GM12878 (cell line): ENCODE measurements around the gene GCSAM. TPM values are rescaled to one million over a fixed set of nuclear protein-coding genes. Genes with fewer than 3 reads are reported as not detected.
A peak's percentile ranks its signal among the peaks of the same experiment; 100 is the strongest.

ENCODE experiments used
- ATAC-seq: fragments of 200-7000 bp; cut with Tn5 transposase; 3 replicates; pipeline ENCODE4 v1.9.1; 2020; ENCODE audit warnings: mild to moderate bottlenecking, moderate library complexity
- Bru-seq: library from RNA; stranded (reverse); fragments of 400-500 nt; gene quantifications from one replicate; lab custom pipeline; 2021; lab: Mats Ljungman, UMichigan
- BruChase-seq, 2 experiments: library from RNA; stranded (reverse); fragments of 400-500 nt; gene quantifications; one replicate each; lab custom pipeline; 2021; lab: Mats Ljungman, UMichigan
- BruUV-seq: library from RNA; stranded (reverse); fragments of 400-500 nt; replicated peaks from 2 replicates; lab custom pipeline; 2021; lab: Mats Ljungman, UMichigan
- CTCF ChIA-PET: fragments of 300-600 bp; sonication (Branson Sonifier 250); formaldehyde crosslinking; extraction: SDS; loops from one replicate; lab custom pipeline; 2021; ENCODE audit warnings: inconsistent platforms; lab: Yijun Ruan, JAX
- POLR2A ChIA-PET: fragments of 350-600 bp; formaldehyde crosslinking; extraction: SDS; loops from one replicate; lab custom pipeline; 2021; ENCODE audit warnings: inconsistent platforms; lab: Charles Lee
- RAD21 ChIA-PET: fragments of 300-600 bp; sonication (Branson Sonifier 250); formaldehyde crosslinking; loops from one replicate; lab custom pipeline; 2023; ENCODE audit warnings: antibody characterized with exemption; ENCODE audit not compliant: unreplicated experiment; lab: Charles Lee
- SMC1A ChIA-PET: fragments of 300-600 bp; sonication (Branson Sonifier 250); formaldehyde crosslinking; loops from one replicate; lab custom pipeline; 2023; ENCODE audit not compliant: unreplicated experiment, uncharacterized antibody; lab: Charles Lee
- DNase-seq: peaks from one replicate; pipeline ENCODE4 v3.0.0-alpha.2; 2011; ENCODE audit warnings: low read depth, low spot score
- FAIRE-seq: peaks from 3 replicates; lab custom pipeline; 2011; peaks lifted over from hg19 to GRCh38; lab: Jason Lieb, UNC
- H2AFZ ChIP-seq: 2 replicates; pipeline ENCODE4 v1.6.0; 2011; ENCODE audit warnings: low read depth, low read length, control low read depth; ENCODE audit not compliant: control insufficient read depth
- H3K27ac ChIP-seq: 2 replicates; pipeline ENCODE4 v1.5.1; 2011; ENCODE audit warnings: control low read depth; ENCODE audit not compliant: control insufficient read depth, insufficient read depth
- H3K27me3 ChIP-seq, 2 experiments: replicated peaks in 1 of 2; 2 replicates each; pipeline versions ENCODE4 v1.6.0 to v1.6.1; 2011; ENCODE audit warnings: low read length in 1 of 2; ENCODE audit not compliant: control insufficient read depth in 2 of 2, insufficient read depth in 2 of 2
- H3K36me3 ChIP-seq, 2 experiments: 2 replicates each; pipeline ENCODE4 v1.5.1; 2011; ENCODE audit warnings: low read length in 1 of 2; ENCODE audit not compliant: control insufficient read depth in 2 of 2, insufficient read depth in 2 of 2
- H3K4me1 ChIP-seq: 2 replicates; pipeline ENCODE4 v1.6.1; 2011; ENCODE audit warnings: mild to moderate bottlenecking, low read length, moderate library complexity, mixed read lengths; ENCODE audit not compliant: control insufficient read depth, insufficient read depth
- H3K4me2 ChIP-seq: 2 replicates; pipeline ENCODE4 v1.6.0; 2011; ENCODE audit warnings: control low read depth; ENCODE audit not compliant: control insufficient read depth, insufficient read depth
- H3K4me3 ChIP-seq: fragments of 200-600 bp; sonication (generic); 2 replicates; pipeline ENCODE4 v1.5.1; 2016
- H3K79me2 ChIP-seq: 2 replicates; pipeline ENCODE4 v1.6.0; 2011; ENCODE audit warnings: low read length; ENCODE audit not compliant: control insufficient read depth, insufficient read depth
- H3K9ac ChIP-seq: 2 replicates; pipeline ENCODE4 v1.8.0; 2011; ENCODE audit warnings: low read length, control low read depth, mixed read lengths; ENCODE audit not compliant: control insufficient read depth, insufficient read depth
- H3K9me3 ChIP-seq: replicated peaks from 3 replicates; pipeline ENCODE4 v1.5.1; 2011; ENCODE audit warnings: mild to moderate bottlenecking, low read length; ENCODE audit not compliant: control insufficient read depth, insufficient read depth
- H4K20me1 ChIP-seq: 2 replicates; pipeline ENCODE4 v1.6.0; 2011; ENCODE audit not compliant: control insufficient read depth, insufficient read depth
- BRCA1 ChIP-seq: IDR thresholded peaks from 2 replicates; pipeline ENCODE4 v1.6.1; 2011; ENCODE audit warnings: low read depth, low read length, improper control_type of control experiment
- CTCF ChIP-seq, 3 experiments: IDR thresholded peaks in 2 of 3; conservative IDR thresholded peaks in 1 of 3; 2 replicates each; pipeline ENCODE4 v1.5.1; 2011; ENCODE audit warnings: low read depth in 3 of 3, low read length in 3 of 3, mild to moderate bottlenecking in 3 of 3, control low read depth in 2 of 3, moderate library complexity in 2 of 3, inconsistent platforms in 1 of 3, mixed read lengths in 1 of 3; ENCODE audit not compliant: control insufficient read depth in 2 of 3, insufficient read depth in 1 of 3; ENCODE audit errors: extremely low read depth in 1 of 3
- EP300 ChIP-seq, 2 experiments: fragments of 150-350 bp in 1 of 2; IDR thresholded peaks; 2 replicates each; pipeline ENCODE4 v1.6.1; 2011 to 2012; ENCODE audit warnings: low read depth in 2 of 2, low read length in 2 of 2, borderline replicate concordance in 1 of 2, improper control_type of control experiment in 1 of 2, inconsistent platforms in 1 of 2; ENCODE audit not compliant: control insufficient read depth in 1 of 2
- HCFC1 ChIP-seq: fragments of 150-350 bp; IDR thresholded peaks from 2 replicates; pipeline ENCODE4 v1.6.1; 2014; ENCODE audit warnings: low read length
- KAT2A ChIP-seq: conservative IDR thresholded peaks from 2 replicates; pipeline ENCODE4 v1.6.1; 2011; ENCODE audit warnings: low read depth, low read length; ENCODE audit not compliant: control insufficient read depth
- PML ChIP-seq: IDR thresholded peaks from 2 replicates; pipeline ENCODE4 v1.6.1; 2012; ENCODE audit warnings: low read length, inconsistent platforms
- POLR2AphosphoS2 ChIP-seq: IDR thresholded peaks from 2 replicates; pipeline ENCODE4 v1.6.1; 2011; ENCODE audit warnings: low read depth, mild to moderate bottlenecking, low read length, improper control_type of control experiment, moderate library complexity
- POU2F2 ChIP-seq: IDR thresholded peaks from 3 replicates; pipeline ENCODE4 v1.6.1; 2011; ENCODE audit warnings: low read depth, mild to moderate bottlenecking, low read length, borderline replicate concordance
- RELA ChIP-seq: fragments of 450-650 bp; IDR thresholded peaks from 2 replicates; pipeline ENCODE4 v1.8.0; 2014; ENCODE audit warnings: borderline replicate concordance; ENCODE audit not compliant: partially characterized antibody
- RUNX3 ChIP-seq: IDR thresholded peaks from 2 replicates; pipeline ENCODE4 v1.6.1; 2012; ENCODE audit warnings: low read length, inconsistent platforms
- SMAD5 ChIP-seq: IDR thresholded peaks from 2 replicates; pipeline ENCODE4 v1.6.1; 2016; ENCODE audit warnings: antibody characterized with exemption, low read depth
- ZNF687 ChIP-seq: fragments of 450-650 bp; IDR thresholded peaks from 2 replicates; pipeline ENCODE4 v1.6.1; 2017; ENCODE audit warnings: mild to moderate bottlenecking, moderate library complexity
- WGBS: methylation state at CpG from one replicate; pipeline ENCODE4 v1.1.6; 2016; ENCODE audit warnings: low lambda C conversion rate; ENCODE audit not compliant: insufficient replicate concordance, insufficient coverage; ENCODE audit errors: missing lambda C conversion rate; 5-methylcytosine and 5-hydroxymethylcytosine counted together
- in situ Hi-C: fragments of 300-500 bp; cut with MboI; formaldehyde crosslinking; loops from 9 replicates; pipeline ENCODE4 v1.14.3; 2018; ENCODE audit warnings: mixed read lengths
- intact Hi-C: fragments of 100-400 bp; cut with micrococcal nuclease; formaldehyde crosslinking; loops from one replicate; pipeline ENCODE4 v1.14.2; 2022; ENCODE audit not compliant: unreplicated experiment
- long read RNA-seq, 2 experiments: library from polyadenylated mRNA; unstranded; transcript quantifications; one replicate each; pipeline ENCODE4 v2.0.0, GENCODE V29; 2019 to 2020
- polyA minus RNA-seq, 3 experiments: library from RNA; depleted of rRNA, polyadenylated mRNA; stranded (reverse); fragments of >200 nt; gene quantifications; 2 replicates each; pipeline ENCODE4 v1.2.3, GENCODE V29; 2011
- polyA plus RNA-seq, 11 experiments: library from polyadenylated mRNA; depleted of rRNA in 4 of 11; unstranded in 6 of 11; stranded (reverse) in 5 of 11; fragments of >200 nt; fragmentation: Nextera tagmentation in 4 of 11; fragmentation: Illumina TruSeq in 1 of 11; extraction: Ambion mirVana in 4 of 11; extraction: Trizol in 1 of 11; gene quantifications; 1 replicate in 1 of 11; 2 replicates in 10 of 11; pipeline versions ENCODE4 v1.2.1 to v1.2.3, GENCODE V29; 2011 to 2016; ENCODE audit warnings: inconsistent platforms in 2 of 11, missing spikeins in 2 of 11, low read depth in 1 of 11
- total RNA-seq, 4 experiments: library from RNA; depleted of rRNA in 3 of 4; stranded (reverse); fragments of >200 nt in 3 of 4; fragmentation: Illumina TruSeq in 1 of 4; extraction: Trizol in 1 of 4; gene quantifications; 2 replicates each; pipeline versions ENCODE4 v1.2.1 to v1.2.3, GENCODE V29; 2013 to 2021

The GCSAM gene
- 169 and 182 TPM in 2 replicates for total RNA-seq (2013; cell fraction: nucleolus; rRNA removed)
- total RNA-seq (2014; rRNA removed) (88.3 and 106 TPM in 2 replicates), total RNA-seq (2014; rRNA removed; fragmentation: Illumina TruSeq; extraction: Trizol) (101 and 110 TPM in 2 replicates), total RNA-seq (2021) (81.5 and 100 TPM in 2 replicates), polyA plus RNA-seq (2011; rRNA removed) (407 and 443 TPM in 2 replicates), polyA plus RNA-seq (2014; fragmentation: Illumina TruSeq; extraction: Trizol) (204 and 282 TPM in 2 replicates), polyA plus RNA-seq (2014; fragmentation: Nextera tagmentation; extraction: Ambion mirVana) (100 to 1,000 TPM; 127 to 168 TPM), polyA plus RNA-seq (2014; rRNA removed) (99.5 and 114 TPM in 2 replicates), polyA plus RNA-seq (2016; fragmentation: Nextera tagmentation; extraction: Ambion mirVana) (10 to 100 TPM; 85.4 to 89.0 TPM), polyA minus RNA-seq (2011; rRNA and poly(A)+ RNA removed) (212 and 219 TPM in 2 replicates), Bru-seq, nascent RNA (percentile 99 among the genes with signal in this experiment), BruChase-seq, experiment 1, labeled RNA remaining after a 6-hour chase (percentile 91 among the genes with signal in this experiment), BruChase-seq, experiment 2, labeled RNA remaining after a 2-hour chase (percentile 95 among the genes with signal in this experiment)
- 153 TPM for polyA plus RNA-seq (2011; ENCODE audit: low read depth)
- 232 and 305 TPM in 2 replicates for polyA plus RNA-seq (2011; cell fraction: cytosol; rRNA removed)
- polyA plus RNA-seq (2011; cell fraction: nucleus; rRNA removed), result 125 and 223 TPM in 2 replicates
- 108 and 227 TPM in 2 replicates for polyA plus RNA-seq (2012)
- polyA minus RNA-seq (2011; cell fraction: cytosol; rRNA and poly(A)+ RNA removed), result 54.7 and 59.2 TPM in 2 replicates
- polyA minus RNA-seq (2011; cell fraction: nucleus; rRNA and poly(A)+ RNA removed), result 48.6 and 51.3 TPM in 2 replicates
- long read RNA-seq, experiment 1, transcript GCSAM-201 (6 exons, 3,336 nt), result major isoform, 38 of 65 reads
- long read RNA-seq, experiment 1, partial matches to known transcripts, result 5 of 65 reads
- long read RNA-seq, experiment 1, other reads (novel, unspliced or antisense), result 17 of 65 reads
- long read RNA-seq, experiment 2, transcript GCSAM-204 (6 exons, 1,036 nt), result minor isoform, 23 of 325 reads
- long read RNA-seq, experiment 2, transcript GCSAM-203 (6 exons, 1,072 nt), result minor isoform, 11 of 325 reads
- long read RNA-seq, experiment 2, transcript GCSAM-201 (6 exons, 3,336 nt), result major isoform, 173 of 325 reads
- long read RNA-seq, experiment 2, partial matches to known transcripts, result 19 of 325 reads
- long read RNA-seq, experiment 2, other reads (novel, unspliced or antisense), result 91 of 325 reads

DNA sequence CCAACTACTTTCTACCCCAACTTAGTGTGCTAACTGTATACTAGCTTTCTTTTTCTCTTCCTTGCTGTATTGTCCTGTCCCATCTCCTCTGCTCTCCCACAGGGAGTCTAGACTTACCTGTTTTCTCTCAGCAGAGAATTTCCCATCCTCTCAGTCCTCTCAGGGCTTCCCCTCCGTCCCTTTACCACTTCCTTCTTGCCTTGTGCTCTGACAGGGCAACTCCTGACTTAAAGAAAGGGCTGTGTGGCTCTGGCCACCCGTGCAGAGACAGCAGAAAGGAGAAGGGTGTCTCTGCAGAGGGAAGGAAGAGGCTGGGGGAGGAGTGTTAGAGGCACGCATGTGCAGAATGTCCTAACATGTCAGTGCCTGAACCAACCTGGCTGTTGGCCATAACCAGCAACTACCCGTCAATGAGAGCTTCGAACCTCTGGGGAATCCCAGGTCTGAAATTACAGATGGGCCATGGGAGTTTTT, at the start of gene GCSAM:
GCSAM (minus strand) TSS at position 274 of the 474 bp plus-strand sequence; CDS start at position 146, 128 bp downstream.
- ChIA-PET POLR2A (interaction anchor here (0.5 to 12.8 kb wide), 11 partner anchors 9 to 381 kb away, joined by 3 to 345 read pairs (median 6); partner anchors contain the start of gene BTLA), RAD21 (interaction anchor here (0.6 to 17.9 kb wide), 17 partner anchors 8 to 427 kb away, joined by 3 to 457 read pairs (median 4); partner anchors contain the start of gene BTLA), CTCF (interaction anchor here (0.5 to 18.1 kb wide), 10 partner anchors 8 to 657 kb away, joined by 3 to 226 read pairs (median 4); partner anchors contain the start of gene SLC9C1), SMC1A (interaction anchor here (0.6 to 18.5 kb wide), 15 partner anchors 7 to 463 kb away, joined by 3 to 489 read pairs (median 7); partner anchors contain the start of genes BTLA, CD200 and SLC9C1)
- peak; percentile 73 for ATAC-seq
- Histone ChIP-seq H3K79me2 (peaks cover 72% of the 10 kb centered on the region), H4K20me1 (no peaks in the 10 kb centered on the region), H3K27ac (peak within 1 kb of the TSS; percentile 99), H2AFZ (no peak within 1 kb of the TSS), H3K36me3 (peaks cover 0 to 2% of the 10 kb centered on the region in 2 experiments; a peak in 1 of 4 replicates), H3K4me2 (peak within 1 kb of the TSS; percentile 64), H3K27me3 (no peaks in the 10 kb centered on the region), H3K4me1 (peaks cover 57% of the 10 kb centered on the region), H3K4me3 (peak within 1 kb of the TSS; percentile 78), H3K9ac (peak within 1 kb of the TSS; percentile 98), H3K9me3 (no peaks in the 10 kb centered on the region)
- peak; percentile 66 for FAIRE-seq
- intact Hi-C loops (loop anchor here (1.0 to 10.0 kb wide), 3 partner anchors 18 to 362 kb away; partner anchors contain the start of gene BTLA), in situ Hi-C loops (no loop called here)
- 0% methylated on average over 5 of the region's 5 CpGs for WGBS
- DNase-seq, result peak; percentile 100
- BruUV-seq, result no TSS peak
- no peak for TF ChIP-seq CTCF (IDR thresholded peaks at IDR 0.05 in 2 of 3, conservative IDR thresholded peaks at IDR 0.05 in 1 of 3; ENCODE audit: control insufficient read depth in 2 of 3, extremely low read depth in 1 of 3, insufficient read depth in 1 of 3, low read depth in 3 of 3, low read length in 3 of 3)
- TF ChIP-seq RUNX3, result no peak
- no peak for TF ChIP-seq BRCA1
- no peak; the same call in 1 of the 2 replicates for TF ChIP-seq HCFC1
- TF ChIP-seq POLR2AphosphoS2, result peak; percentile 95; the same call in 1 of the 2 replicates
- peak; percentile 81 for TF ChIP-seq RELA
- TF ChIP-seq ZNF687, result peak; percentile 97
- peak; percentile 62 to 93; a peak in 3 of 4 replicates for TF ChIP-seq EP300 (IDR thresholded peaks at IDR 0.05; ENCODE audit: borderline replicate concordance in 1 of 2, control insufficient read depth in 1 of 2, low read depth in 2 of 2, low read length in 2 of 2)
- no peak for TF ChIP-seq PML
- no peak for TF ChIP-seq KAT2A
- peak; percentile 97 for TF ChIP-seq SMAD5
- peak; percentile 82; the same call in 2 of the 3 replicates for TF ChIP-seq POU2F2
